Activated CD8-positive, alpha-beta memory T cell treated with anti-CD3 and anti-CD28 coated beads, Interleukin-2, amount 50 U/mL, for 24 hours (primary cell): ENCODE data around the gene RPL10.

Experiments used
- DNase-seq: peaks from one replicate; pipeline ENCODE4 v3.0.0-alpha.2; 2020; ENCODE audit errors: extremely low read depth

The RPL10 gene

GRCh38 chrX:154449618-154450017, 51.4 kb downstream of the RPL10 start:
- no peak for DNase-seq

GRCh38 chrX:154450312-154450711, 52.1 kb downstream of the RPL10 start:
- no peak for DNase-seq
